HEK293 (cell line): ENCODE measurements around the gene SDCBP2.

Source experiments
- ATF2 ChIP-seq: fragments of 450-650 bp; formaldehyde crosslinking; IDR thresholded peaks from 2 replicates; pipeline ENCODE4 v1.5.1; 2016; ENCODE audit warnings: missing biosample characterization, missing genetic modification characterization, low read depth
- BCL11B ChIP-seq: fragments of 450-650 bp; formaldehyde crosslinking; IDR thresholded peaks from 2 replicates; pipeline ENCODE4 v1.5.1; 2016; ENCODE audit warnings: low read depth, missing biosample characterization, missing genetic modification characterization
- CTCF ChIP-seq: fragments of 450-650 bp; formaldehyde crosslinking; IDR thresholded peaks from 2 replicates; pipeline ENCODE4 v1.5.1; 2016; ENCODE audit warnings: missing biosample characterization, missing genetic modification characterization
- GLIS1 ChIP-seq: fragments of 450-650 bp; formaldehyde crosslinking; IDR thresholded peaks from 2 replicates; pipeline ENCODE4 v1.5.1; 2016; ENCODE audit warnings: missing biosample characterization, missing genetic modification characterization
- HOXD13 ChIP-seq: sonication (generic); formaldehyde crosslinking; IDR thresholded peaks from 2 replicates; pipeline ENCODE4 v1.8.0; 2022; ENCODE audit warnings: missing genetic modification reagents, borderline replicate concordance
- KLF9 ChIP-seq: fragments of 450-650 bp; formaldehyde crosslinking; IDR thresholded peaks from 2 replicates; pipeline ENCODE4 v1.5.1; 2016; ENCODE audit warnings: missing biosample characterization, missing genetic modification characterization, low read depth
- OSR2 ChIP-seq: fragments of 450-650 bp; formaldehyde crosslinking; IDR thresholded peaks from 2 replicates; pipeline ENCODE4 v1.5.1; 2016; ENCODE audit warnings: missing biosample characterization, missing genetic modification characterization
- PRDM1 ChIP-seq: fragments of 450-650 bp; formaldehyde crosslinking; IDR thresholded peaks from 2 replicates; pipeline ENCODE4; 2016; ENCODE audit warnings: missing biosample characterization, missing genetic modification characterization
- TSHZ1 ChIP-seq: fragments of 450-650 bp; formaldehyde crosslinking; IDR thresholded peaks from 2 replicates; pipeline ENCODE4 v1.5.1; 2016; ENCODE audit warnings: missing biosample characterization, missing genetic modification characterization, borderline replicate concordance
- ZBTB1 ChIP-seq: fragments of 450-650 bp; formaldehyde crosslinking; IDR thresholded peaks from 2 replicates; pipeline ENCODE4 v1.5.1; 2016; ENCODE audit warnings: missing biosample characterization, missing genetic modification characterization
- ZBTB20 ChIP-seq: fragments of 450-650 bp; formaldehyde crosslinking; IDR thresholded peaks from 2 replicates; pipeline ENCODE4 v1.5.1; 2016; ENCODE audit warnings: missing biosample characterization, missing genetic modification characterization
- ZBTB7A ChIP-seq: fragments of 450-650 bp; formaldehyde crosslinking; IDR thresholded peaks from 2 replicates; pipeline ENCODE4 v1.5.1; 2016; ENCODE audit warnings: low read depth, missing biosample characterization, missing genetic modification characterization
- ZNF114 ChIP-seq: fragments of 450-650 bp; formaldehyde crosslinking; IDR thresholded peaks from 2 replicates; pipeline ENCODE4 v1.5.0; 2017; ENCODE audit warnings: missing biosample characterization, missing genetic modification characterization
- ZNF169 ChIP-seq: fragments of 450-650 bp; formaldehyde crosslinking; IDR thresholded peaks from 2 replicates; pipeline ENCODE4 v1.5.1; 2016; ENCODE audit warnings: missing biosample characterization, missing genetic modification characterization
- ZNF184 ChIP-seq: fragments of 450-650 bp; IDR thresholded peaks from 2 replicates; pipeline ENCODE4 v1.5.1; 2018; ENCODE audit warnings: missing biosample characterization, mild to moderate bottlenecking, missing genetic modification characterization
- ZNF473 ChIP-seq: fragments of 450-650 bp; formaldehyde crosslinking; IDR thresholded peaks from 2 replicates; pipeline ENCODE4 v1.5.1; 2017; ENCODE audit warnings: missing biosample characterization, missing genetic modification characterization
- ZNF514 ChIP-seq: fragments of 450-650 bp; formaldehyde crosslinking; IDR thresholded peaks from 2 replicates; pipeline ENCODE4 v1.5.1; 2016; ENCODE audit warnings: missing biosample characterization, missing genetic modification characterization
- ZNF530 ChIP-seq: fragments of 450-650 bp; formaldehyde crosslinking; IDR thresholded peaks from 2 replicates; pipeline ENCODE4 v1.5.1; 2016; ENCODE audit warnings: low read depth, missing biosample characterization, missing genetic modification characterization
- ZNF549 ChIP-seq: fragments of 450-650 bp; IDR thresholded peaks from 2 replicates; pipeline ENCODE4 v1.5.1; 2018; ENCODE audit warnings: missing biosample characterization, missing genetic modification characterization, mild to moderate bottlenecking, inconsistent platforms, moderate library complexity
- ZNF558 ChIP-seq: fragments of 450-650 bp; formaldehyde crosslinking; IDR thresholded peaks from 2 replicates; pipeline ENCODE4 v1.5.1; 2016; ENCODE audit warnings: missing biosample characterization, missing genetic modification characterization
- ZNF621 ChIP-seq: fragments of 450-650 bp; formaldehyde crosslinking; IDR thresholded peaks from 2 replicates; pipeline ENCODE4 v1.5.1; 2017; ENCODE audit warnings: missing biosample characterization, missing genetic modification characterization
- ZNF658 ChIP-seq: fragments of 450-650 bp; formaldehyde crosslinking; IDR thresholded peaks from 2 replicates; pipeline ENCODE4; 2016; ENCODE audit warnings: missing biosample characterization, missing genetic modification characterization
- ZNF837 ChIP-seq: fragments of 450-650 bp; formaldehyde crosslinking; IDR thresholded peaks from 2 replicates; pipeline ENCODE4 v1.5.1; 2016; ENCODE audit warnings: missing biosample characterization, missing genetic modification characterization
- TF ChIP-seq, protein P1 (sequence below): fragments of 450-650 bp; formaldehyde crosslinking; IDR thresholded peaks from 2 replicates; pipeline ENCODE4 v1.5.1; 2016; ENCODE audit warnings: missing biosample characterization, missing genetic modification characterization
- TF ChIP-seq, protein P2 (sequence below): sonication (generic); formaldehyde crosslinking; IDR thresholded peaks from 2 replicates; pipeline ENCODE4 v1.8.1; 2022; ENCODE audit warnings: mild to moderate bottlenecking, moderate library complexity, missing genetic modification reagents
- TF ChIP-seq, protein P3 (sequence below): fragments of 450-650 bp; formaldehyde crosslinking; IDR thresholded peaks from 2 replicates; pipeline ENCODE4 v1.5.1; 2016; ENCODE audit warnings: missing biosample characterization, missing genetic modification characterization
- TF ChIP-seq, protein P4 (sequence below): fragments of 450-650 bp; formaldehyde crosslinking; IDR thresholded peaks from 2 replicates; pipeline ENCODE4 v1.5.1; 2016; ENCODE audit warnings: missing biosample characterization, missing genetic modification characterization

The SDCBP2 gene

GRCh38 chr20:1325173-1326030 lies 3.5 kb downstream of the SDCBP2 start (continued):
- TF ChIP-seq ZBTB20 (tag by site-specific recombination) (peak; percentile 12; the same call in 1 of the 2 replicates), HOXD13 (no peak), ZNF837 (tag by site-specific recombination) (no peak), ZNF658 (tag by site-specific recombination) (no peak), KLF9 (tag by site-specific recombination) (peak; percentile 68), TSHZ1 (tag by site-specific recombination) (no peak), ZNF558 (tag by site-specific recombination) (0 out of 2 replicates have a peak, but pooled peaks have one; percentile 52), CTCF (tag by site-specific recombination) (0 out of 2 replicates have a peak, but pooled peaks have one; percentile 45), ZBTB7A (no peak), ZNF184 (tag by site-specific recombination) (peak; percentile 46; the same call in 1 of the 2 replicates), ZBTB1 (tag by site-specific recombination) (no peak), ZNF169 (tag by site-specific recombination) (no peak), OSR2 (tag by site-specific recombination) (no peak), PRDM1 (tag by site-specific recombination) (no peak), ZNF473 (no peak), BCL11B (tag by site-specific recombination) (no peak), ZNF621 (no peak), ZNF514 (tag by site-specific recombination) (no peak), GLIS1 (tag by site-specific recombination) (peak; percentile 68), ATF2 (tag by site-specific recombination) (peak; percentile 97), ZNF114 (tag by site-specific recombination) (no peak), ZNF549 (tag by site-specific recombination) (no peak), ZNF530 (tag by site-specific recombination) (no peak)
- TF ChIP-seq, protein P1, sequence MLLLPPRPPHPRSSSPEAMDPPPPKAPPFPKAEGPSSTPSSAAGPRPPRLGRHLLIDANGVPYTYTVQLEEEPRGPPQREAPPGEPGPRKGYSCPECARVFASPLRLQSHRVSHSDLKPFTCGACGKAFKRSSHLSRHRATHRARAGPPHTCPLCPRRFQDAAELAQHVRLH (tag by site-specific recombination) = no peak
- TF ChIP-seq, protein P2, sequence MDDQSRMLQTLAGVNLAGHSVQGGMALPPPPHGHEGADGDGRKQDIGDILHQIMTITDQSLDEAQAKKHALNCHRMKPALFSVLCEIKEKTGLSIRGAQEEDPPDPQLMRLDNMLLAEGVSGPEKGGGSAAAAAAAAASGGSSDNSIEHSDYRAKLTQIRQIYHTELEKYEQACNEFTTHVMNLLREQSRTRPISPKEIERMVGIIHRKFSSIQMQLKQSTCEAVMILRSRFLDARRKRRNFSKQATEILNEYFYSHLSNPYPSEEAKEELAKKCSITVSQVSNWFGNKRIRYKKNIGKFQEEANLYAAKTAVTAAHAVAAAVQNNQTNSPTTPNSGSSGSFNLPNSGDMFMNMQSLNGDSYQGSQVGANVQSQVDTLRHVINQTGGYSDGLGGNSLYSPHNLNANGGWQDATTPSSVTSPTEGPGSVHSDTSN (CRISPR knock-in tag) = no peak
- TF ChIP-seq, protein P3, sequence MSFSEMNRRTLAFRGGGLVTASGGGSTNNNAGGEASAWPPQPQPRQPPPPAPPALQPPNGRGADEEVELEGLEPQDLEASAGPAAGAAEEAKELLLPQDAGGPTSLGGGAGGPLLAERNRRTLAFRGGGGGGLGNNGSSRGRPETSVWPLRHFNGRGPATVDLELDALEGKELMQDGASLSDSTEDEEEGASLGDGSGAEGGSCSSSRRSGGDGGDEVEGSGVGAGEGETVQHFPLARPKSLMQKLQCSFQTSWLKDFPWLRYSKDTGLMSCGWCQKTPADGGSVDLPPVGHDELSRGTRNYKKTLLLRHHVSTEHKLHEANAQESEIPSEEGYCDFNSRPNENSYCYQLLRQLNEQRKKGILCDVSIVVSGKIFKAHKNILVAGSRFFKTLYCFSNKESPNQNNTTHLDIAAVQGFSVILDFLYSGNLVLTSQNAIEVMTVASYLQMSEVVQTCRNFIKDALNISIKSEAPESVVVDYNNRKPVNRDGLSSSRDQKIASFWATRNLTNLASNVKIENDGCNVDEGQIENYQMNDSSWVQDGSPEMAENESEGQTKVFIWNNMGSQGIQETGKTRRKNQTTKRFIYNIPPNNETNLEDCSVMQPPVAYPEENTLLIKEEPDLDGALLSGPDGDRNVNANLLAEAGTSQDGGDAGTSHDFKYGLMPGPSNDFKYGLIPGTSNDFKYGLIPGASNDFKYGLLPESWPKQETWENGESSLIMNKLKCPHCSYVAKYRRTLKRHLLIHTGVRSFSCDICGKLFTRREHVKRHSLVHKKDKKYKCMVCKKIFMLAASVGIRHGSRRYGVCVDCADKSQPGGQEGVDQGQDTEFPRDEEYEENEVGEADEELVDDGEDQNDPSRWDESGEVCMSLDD = peak; percentile 58; the same call in 1 of the 2 replicates
- TF ChIP-seq, protein P4, sequence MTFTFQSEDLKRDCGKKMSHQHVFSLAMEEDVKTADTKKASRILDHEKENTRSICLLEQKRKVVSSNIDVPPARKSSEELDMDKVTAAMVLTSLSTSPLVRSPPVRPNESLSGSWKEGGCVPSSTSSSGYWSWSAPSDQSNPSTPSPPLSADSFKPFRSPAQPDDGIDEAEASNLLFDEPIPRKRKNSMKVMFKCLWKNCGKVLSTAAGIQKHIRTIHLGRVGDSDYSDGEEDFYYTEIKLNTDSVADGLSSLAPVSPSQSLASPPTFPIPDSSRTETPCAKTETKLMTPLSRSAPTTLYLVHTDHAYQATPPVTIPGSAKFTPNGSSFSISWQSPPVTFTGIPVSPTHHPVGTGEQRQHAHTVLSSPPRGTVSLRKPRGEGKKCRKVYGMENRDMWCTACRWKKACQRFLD (tag by site-specific recombination) = no peak
